Activated T-helper 2 cell treated with anti-CD3 and anti-CD28 coated beads, Interferon-gamma antibody, Interleukin-2, Interleukin-4, amounts not matched to agents 10 μg/mL and 5 μg/mL and 100 μg/mL, durations not matched to agents 14 hours and 24 hours and 36 hours (primary cell): ENCODE results near the gene RFC2. TPM values are rescaled to one million over a fixed set of nuclear protein-coding genes. Genes with fewer than 3 reads are reported as not detected.
"Not testable (repeated sequence)": the region's sequence is repeated elsewhere in the genome, so short reads cannot be mapped to it uniquely, and the experiment has no call there.

Experiments
- DNase-seq: peaks from one replicate; pipeline ENCODE4 v3.0.0; 2021; ENCODE audit warnings: low spot score
- H3K27ac Mint-ChIP-seq: one replicate; pipeline ENCODE4 v1.8.0; 2021; ENCODE audit warnings: mixed read lengths
- H3K27me3 Mint-ChIP-seq: one replicate; pipeline ENCODE4 v1.8.0; 2021; ENCODE audit warnings: low read depth, mixed read lengths
- H3K36me3 Mint-ChIP-seq: one replicate; pipeline ENCODE4 v1.8.0; 2021; ENCODE audit warnings: low read depth, mixed read lengths
- H3K4me1 Mint-ChIP-seq: one replicate; pipeline ENCODE4 v1.8.0; 2021; ENCODE audit warnings: low read depth, mixed read lengths
- H3K4me3 Mint-ChIP-seq: one replicate; pipeline ENCODE4 v1.8.0; 2021; ENCODE audit warnings: low read depth, mild to moderate bottlenecking, moderate library complexity, mixed read lengths
- H3K9me3 Mint-ChIP-seq: one replicate; pipeline ENCODE4 v1.8.0; 2021; ENCODE audit warnings: mixed read lengths
- intact Hi-C: fragments of 100-400 bp; cut with micrococcal nuclease; formaldehyde crosslinking; loops from one replicate; pipeline ENCODE4 v1.15.1; 2023
- total RNA-seq: library from RNA; stranded (reverse); gene quantifications from 2 replicates; pipeline ENCODE4 v1.2.3, GENCODE V29; 2022

The RFC2 gene
- total RNA-seq, 1 donor from 2014 or later, result 85.2 TPM

DNA sequence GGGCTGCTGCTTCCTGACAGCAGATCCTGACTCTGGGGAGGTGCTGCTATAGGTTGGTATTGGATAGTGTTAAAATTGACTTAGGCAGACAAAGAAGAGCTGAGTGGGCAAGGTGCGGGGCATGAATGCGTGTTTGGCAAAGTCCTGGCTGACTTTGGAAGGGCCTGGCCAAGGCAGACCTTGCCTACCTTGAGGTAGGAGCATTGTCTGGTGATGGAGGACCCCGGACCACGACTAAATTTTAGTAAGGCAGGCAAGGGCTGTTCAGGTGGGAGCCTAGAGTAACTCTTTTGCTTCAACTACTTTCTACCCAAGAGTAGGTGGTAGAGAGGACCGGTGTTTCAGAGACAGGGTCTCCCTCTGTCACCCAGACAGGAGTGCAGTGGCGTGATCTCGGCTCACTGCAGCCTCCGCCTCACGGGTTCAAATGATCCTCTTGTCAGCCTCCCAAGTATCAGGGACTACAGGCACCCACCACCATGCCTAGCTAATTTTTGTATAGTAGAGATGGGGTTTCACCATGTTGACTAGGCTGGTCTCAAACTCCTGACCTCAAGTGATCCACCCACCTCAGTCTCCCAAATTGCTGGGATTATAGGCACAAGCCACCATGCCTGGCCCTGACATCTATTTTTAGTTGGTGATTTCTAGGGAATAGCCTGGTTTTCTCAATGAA, 56.6 kb downstream of the RFC2 start:
- H3K4me1 Mint-ChIP-seq, result peaks cover 6% of the 10 kb centered on the region
- H3K4me3 Mint-ChIP-seq, result no peak overlapping the region
- peaks cover 53% of the 10 kb centered on the region for H3K36me3 Mint-ChIP-seq
- DNase-seq, result no peak
- no peak overlapping the region for H3K27ac Mint-ChIP-seq
- H3K27me3 Mint-ChIP-seq, result no peaks in the 10 kb centered on the region
- no peaks in the 10 kb centered on the region for H3K9me3 Mint-ChIP-seq
- intact Hi-C loops, result no loop called here

DNA sequence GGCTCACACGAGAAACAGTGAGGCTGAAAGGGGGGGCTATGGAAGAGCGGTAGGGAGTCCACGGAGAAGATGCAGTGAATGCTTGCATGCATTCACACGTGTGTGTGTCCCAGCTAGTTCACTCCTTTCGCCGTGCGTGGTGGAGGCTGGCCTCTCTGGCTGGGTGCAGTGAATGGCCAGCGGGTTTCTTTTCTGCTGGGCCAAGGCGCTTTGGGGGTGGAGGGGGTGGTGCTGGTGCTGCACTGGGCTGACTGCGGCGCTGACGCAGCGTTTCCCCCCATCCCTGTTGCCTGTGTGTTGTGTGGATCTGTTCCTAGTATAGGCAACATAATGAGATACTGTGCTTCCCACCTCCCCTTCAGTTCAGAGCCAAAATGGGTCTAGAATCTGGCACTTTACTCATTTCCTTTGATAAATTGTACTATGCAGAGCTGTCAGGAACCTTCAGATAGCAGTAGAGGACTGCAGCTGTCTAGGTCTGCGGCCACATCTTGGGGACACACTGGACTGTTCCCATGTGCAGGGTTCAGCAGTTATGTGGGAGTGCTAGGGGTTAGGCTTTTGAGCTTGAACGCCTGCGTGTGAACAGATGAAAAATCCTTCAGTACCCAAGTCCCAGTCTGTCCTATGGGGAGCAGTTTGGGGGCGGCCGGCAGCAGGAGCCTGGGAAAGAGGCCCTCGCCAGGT, 58.1 kb downstream of the RFC2 start:
- H3K36me3 Mint-ChIP-seq, result peaks cover 63% of the 10 kb centered on the region
- intact Hi-C loops, H3K27ac Mint-ChIP-seq, H3K4me3 Mint-ChIP-seq, H3K4me1 Mint-ChIP-seq, DNase-seq, H3K9me3 Mint-ChIP-seq, H3K27me3 Mint-ChIP-seq: not testable (repeated sequence)

DNA sequence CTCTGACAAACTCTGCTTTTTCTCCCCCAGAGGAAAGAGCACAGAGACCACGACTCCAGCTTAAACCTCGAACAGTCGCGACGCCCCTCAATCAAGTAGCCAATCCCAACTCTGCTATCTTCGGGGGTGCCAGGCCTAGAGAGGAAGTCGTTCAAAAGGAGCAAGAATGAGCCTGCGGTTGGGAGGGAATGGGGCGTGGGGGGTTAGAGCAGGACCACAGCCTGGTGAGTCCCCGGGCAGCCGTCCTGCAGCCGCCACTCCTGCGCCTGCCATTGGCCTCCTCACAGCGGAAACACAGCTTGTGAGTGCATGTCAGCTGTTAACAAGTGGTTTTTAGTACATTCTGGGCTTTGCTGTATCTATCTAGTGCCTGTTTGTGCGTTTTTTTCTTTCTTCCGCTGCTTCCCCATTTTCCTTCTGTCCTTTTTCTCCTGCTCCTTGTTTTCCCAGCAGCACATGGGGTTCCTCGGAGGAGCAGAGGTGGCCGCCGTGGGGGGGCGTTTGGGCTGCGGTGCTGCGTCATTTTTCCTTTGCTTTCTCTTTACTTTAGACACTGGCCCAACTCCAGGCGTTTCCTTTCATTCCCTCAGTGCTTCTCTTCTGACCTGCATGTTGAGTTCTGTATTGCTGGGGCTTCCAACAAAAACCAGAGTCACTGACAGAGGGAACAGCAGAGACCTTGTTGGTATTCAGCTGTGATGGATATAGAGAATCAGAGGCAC, 58.9 kb downstream of the RFC2 start:
- not testable (repeated sequence) for H3K27ac Mint-ChIP-seq, DNase-seq
- H3K36me3 Mint-ChIP-seq, result peaks cover 69% of the 10 kb centered on the region

DNA sequence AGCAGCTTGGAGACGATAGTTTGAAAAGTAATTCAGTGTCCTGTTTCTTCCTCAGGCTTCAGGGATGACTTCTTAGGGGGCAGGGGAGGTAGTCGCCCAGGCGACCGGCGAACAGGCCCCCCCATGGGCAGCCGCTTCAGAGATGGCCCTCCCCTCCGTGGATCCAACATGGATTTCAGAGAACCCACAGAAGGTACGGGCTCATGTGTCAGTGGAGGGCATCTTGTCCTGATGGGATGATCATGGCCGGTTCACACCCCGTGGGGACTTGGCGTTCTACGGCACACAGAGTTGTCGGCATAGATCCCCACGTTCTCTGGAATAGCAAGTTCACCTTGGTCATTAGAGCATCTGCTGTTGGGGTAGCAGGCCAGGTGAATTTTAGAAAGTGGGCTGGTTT, 59.5 kb downstream of the RFC2 start:
- no peak overlapping the region for H3K4me3 Mint-ChIP-seq
- intact Hi-C loops, result no loop called here
- H3K9me3 Mint-ChIP-seq, result no peaks in the 10 kb centered on the region

More for the DNA sequence above, 58.9 kb downstream of the RFC2 start:
- H3K4me3 Mint-ChIP-seq, H3K4me1 Mint-ChIP-seq, intact Hi-C loops, H3K27me3 Mint-ChIP-seq, H3K9me3 Mint-ChIP-seq: not testable (repeated sequence)

DNA sequence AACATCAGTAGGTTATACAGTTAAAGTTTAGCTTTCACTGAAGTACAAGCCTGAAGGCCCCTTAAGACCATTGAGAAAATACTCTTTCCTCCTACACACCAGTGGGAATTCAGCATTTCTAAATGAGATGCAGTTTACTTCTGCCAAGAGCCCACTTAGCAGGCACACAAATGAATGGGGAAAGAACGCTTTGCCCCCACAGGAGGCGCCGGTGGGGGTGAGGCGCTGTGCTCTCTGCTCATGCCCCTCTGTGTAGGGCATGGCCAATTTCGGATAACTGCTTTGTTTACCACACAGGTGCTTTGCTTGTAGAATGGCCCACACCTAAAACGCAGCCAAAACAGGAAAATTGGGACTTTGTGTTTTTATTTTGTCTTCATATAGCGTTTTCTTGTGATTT, 60.3 kb downstream of the RFC2 start:
- Mint-ChIP-seq H3K27ac (no peak overlapping the region), H3K27me3 (no peaks in the 10 kb centered on the region), H3K4me1 (peaks cover 6% of the 10 kb centered on the region), H3K36me3 (peaks cover 80% of the 10 kb centered on the region), H3K4me3 (no peak overlapping the region), H3K9me3 (no peaks in the 10 kb centered on the region)
- DNase-seq, result no peak
- intact Hi-C loops, result no loop called here

More for the DNA sequence above, 59.5 kb downstream of the RFC2 start:
- no peak for DNase-seq
- Mint-ChIP-seq H3K27me3 (no peaks in the 10 kb centered on the region), H3K36me3 (peaks cover 75% of the 10 kb centered on the region), H3K4me1 (peaks cover 6% of the 10 kb centered on the region), H3K27ac (no peak overlapping the region)

DNA sequence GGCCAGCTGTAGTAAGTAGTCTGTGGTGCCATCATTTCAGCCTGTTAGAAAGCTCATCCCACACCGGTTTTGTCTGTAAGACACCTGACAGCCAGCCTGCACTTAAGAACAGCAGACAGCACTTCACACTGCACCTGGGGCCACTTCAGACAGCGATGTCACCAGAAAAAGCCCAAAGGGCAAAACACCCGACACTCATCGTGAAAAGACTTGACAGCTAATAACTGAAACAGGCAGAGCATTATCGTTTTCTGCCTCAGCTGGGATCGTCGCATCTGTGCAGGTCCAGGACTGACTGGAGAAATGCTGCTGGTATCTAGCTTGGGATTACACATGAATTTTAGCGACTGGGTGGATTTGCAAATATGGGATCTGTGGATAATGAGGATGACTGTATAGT, 61.1 kb downstream of the RFC2 start:
- no peaks in the 10 kb centered on the region for H3K27me3 Mint-ChIP-seq
- no peak for DNase-seq
- no peak overlapping the region for H3K27ac Mint-ChIP-seq
- peaks cover 6% of the 10 kb centered on the region for H3K4me1 Mint-ChIP-seq
- intact Hi-C loops, result no loop called here
- peaks cover 87% of the 10 kb centered on the region for H3K36me3 Mint-ChIP-seq
- no peak overlapping the region for H3K4me3 Mint-ChIP-seq
- H3K9me3 Mint-ChIP-seq, result no peaks in the 10 kb centered on the region

DNA sequence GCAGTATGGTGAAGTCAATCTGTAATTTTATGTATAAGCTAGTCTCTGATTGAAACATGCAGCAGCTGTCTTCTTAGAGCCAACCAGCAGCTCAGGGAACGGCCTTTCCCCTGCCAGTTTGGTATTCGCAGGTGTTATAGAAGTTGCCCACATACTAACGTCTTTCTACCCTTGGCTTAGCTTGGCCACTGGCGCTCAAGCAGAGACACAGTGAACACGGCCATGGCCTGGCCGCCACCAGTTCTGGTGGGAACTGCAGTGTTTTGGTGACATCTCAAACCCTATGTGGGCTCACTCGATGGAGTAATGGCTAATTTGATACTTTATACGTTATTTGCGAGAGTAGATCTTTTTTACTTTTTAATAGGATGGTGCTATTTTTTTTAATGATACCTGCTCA, 63.0 kb downstream of the RFC2 start:
- Mint-ChIP-seq H3K9me3 (no peaks in the 10 kb centered on the region), H3K36me3 (peaks cover 91% of the 10 kb centered on the region), H3K4me3 (no peak overlapping the region), H3K27me3 (no peaks in the 10 kb centered on the region), H3K4me1 (peaks cover 10% of the 10 kb centered on the region), H3K27ac (no peak overlapping the region)
- no peak for DNase-seq
- intact Hi-C loops, result no loop called here

DNA sequence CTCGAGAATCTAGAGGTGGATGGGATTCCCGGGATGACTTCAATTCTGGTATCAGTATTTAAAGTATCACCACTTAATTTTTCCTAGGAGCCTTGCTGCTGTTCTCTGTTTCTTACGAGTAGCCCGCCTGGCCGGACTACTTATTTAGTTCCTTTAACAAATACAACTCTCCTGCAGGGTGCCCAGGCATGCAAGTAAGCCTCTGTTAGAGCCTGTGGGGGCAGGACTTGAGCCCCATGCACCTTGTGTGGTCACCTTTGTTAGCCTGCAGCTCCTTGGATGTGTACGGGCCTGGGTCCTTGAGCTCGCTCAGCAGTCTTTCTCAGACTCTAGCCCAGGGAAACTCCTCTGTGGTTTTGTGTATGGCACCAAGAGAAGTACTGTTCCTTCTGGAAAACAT, 63.9 kb downstream of the RFC2 start:
- peaks cover 88% of the 10 kb centered on the region for H3K36me3 Mint-ChIP-seq
- no peak overlapping the region for H3K4me3 Mint-ChIP-seq
- no peaks in the 10 kb centered on the region for H3K27me3 Mint-ChIP-seq
- H3K9me3 Mint-ChIP-seq, result no peaks in the 10 kb centered on the region
- H3K27ac Mint-ChIP-seq, result no peak overlapping the region
- DNase-seq, result no peak
- intact Hi-C loops, result no loop called here
- peaks cover 15% of the 10 kb centered on the region for H3K4me1 Mint-ChIP-seq

DNA sequence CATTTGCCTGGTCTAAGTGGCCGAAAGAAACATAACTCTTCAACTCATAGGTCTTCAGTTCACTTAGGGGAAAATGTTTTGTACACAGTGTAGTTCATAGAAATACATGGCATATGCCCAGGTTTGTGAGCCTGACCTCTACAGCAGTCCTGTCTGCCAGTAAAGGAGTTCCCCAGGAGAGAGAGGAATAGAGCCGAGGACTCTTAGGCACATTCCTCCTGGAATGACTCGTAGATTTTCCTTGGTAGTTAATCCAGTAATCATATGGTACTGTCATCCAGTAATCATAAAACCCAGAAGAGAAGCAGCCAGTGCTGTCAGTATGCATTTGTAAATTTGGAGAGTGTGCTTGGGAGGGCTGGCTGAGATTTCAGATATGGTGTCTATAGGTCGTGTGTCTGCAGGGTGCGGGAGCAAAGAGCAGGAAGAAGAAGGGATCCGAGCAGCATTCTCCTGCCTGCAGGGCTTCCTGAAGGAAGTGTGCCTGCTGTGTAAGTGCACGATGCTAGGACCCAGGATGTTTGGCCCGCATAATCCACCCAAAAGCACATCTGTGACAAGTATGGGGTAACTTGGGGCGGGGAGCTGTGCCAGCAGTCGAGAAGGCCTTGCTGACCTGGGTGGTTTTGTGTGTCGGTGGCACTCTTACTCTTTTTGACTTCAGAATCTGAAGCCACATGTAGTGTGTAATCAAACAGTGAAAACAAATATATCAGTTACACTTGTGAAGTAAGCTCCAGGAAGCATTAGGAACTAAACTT, 66.1 kb downstream of the RFC2 start:
- intact Hi-C loops, result loop anchor here (2.0 kb wide), 1 partner anchor 13 kb away; the partner anchor contains the start of gene EIF4H
- H3K4me3 Mint-ChIP-seq, result no peak overlapping the region
- H3K27ac Mint-ChIP-seq, result no peak overlapping the region
- H3K36me3 Mint-ChIP-seq, result peaks cover 79% of the 10 kb centered on the region
- H3K4me1 Mint-ChIP-seq, result peaks cover 26% of the 10 kb centered on the region
- DNase-seq, result no peak
- H3K9me3 Mint-ChIP-seq, result no peaks in the 10 kb centered on the region
- no peaks in the 10 kb centered on the region for H3K27me3 Mint-ChIP-seq

DNA sequence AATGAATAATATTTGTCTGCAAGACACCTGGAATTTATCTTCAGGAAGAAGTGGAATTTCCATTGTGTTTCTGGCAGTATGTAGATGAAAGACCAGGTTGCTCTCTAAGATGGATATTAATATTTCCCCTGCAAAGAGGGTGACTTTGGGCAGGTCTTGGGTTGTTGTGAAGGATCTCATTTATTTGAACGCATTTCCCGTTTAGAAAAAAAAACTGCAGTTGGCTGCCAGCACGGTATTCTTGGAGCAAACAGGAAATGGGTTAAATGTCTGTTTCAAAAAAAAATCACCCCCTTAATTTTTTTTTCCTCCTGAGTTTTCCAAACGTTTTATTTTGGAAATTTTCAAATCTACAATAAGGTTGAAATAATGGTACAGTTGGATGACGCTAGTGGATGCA, 68.6 kb downstream of the RFC2 start:
- H3K36me3 Mint-ChIP-seq, result peaks cover 80% of the 10 kb centered on the region

DNA sequence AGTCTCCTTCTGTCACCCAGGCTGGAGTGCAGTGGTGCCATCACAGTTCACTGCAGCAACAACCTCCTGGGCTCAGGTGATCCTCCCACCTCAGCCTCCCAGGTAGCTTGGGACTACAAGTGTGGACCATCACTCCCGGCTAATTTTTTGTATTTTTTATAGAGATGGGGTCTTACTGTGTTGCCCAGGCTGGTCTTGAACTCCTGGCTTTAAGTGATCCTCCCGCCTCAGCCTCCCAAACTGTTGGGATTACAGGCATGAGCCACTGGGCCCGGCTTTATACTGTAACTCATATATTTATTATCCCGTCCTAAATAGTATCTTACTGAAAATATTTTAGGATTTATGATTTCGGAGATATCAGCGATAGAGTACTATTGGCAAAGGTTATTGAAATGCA, 69.2 kb downstream of the RFC2 start:
- Mint-ChIP-seq H3K36me3 (peaks cover 74% of the 10 kb centered on the region), H3K9me3 (no peaks in the 10 kb centered on the region), H3K27ac (no peak overlapping the region), H3K4me3 (no peak overlapping the region), H3K27me3 (no peaks in the 10 kb centered on the region), H3K4me1 (peaks cover 35% of the 10 kb centered on the region)
- no peak for DNase-seq
- intact Hi-C loops, result no loop called here

More for the DNA sequence above, 68.6 kb downstream of the RFC2 start:
- H3K4me3 Mint-ChIP-seq, result no peak overlapping the region
- no peak overlapping the region for H3K27ac Mint-ChIP-seq
- H3K9me3 Mint-ChIP-seq, result no peaks in the 10 kb centered on the region
- peaks cover 35% of the 10 kb centered on the region for H3K4me1 Mint-ChIP-seq
- H3K27me3 Mint-ChIP-seq, result no peaks in the 10 kb centered on the region
- intact Hi-C loops, result no loop called here
- no peak for DNase-seq

DNA sequence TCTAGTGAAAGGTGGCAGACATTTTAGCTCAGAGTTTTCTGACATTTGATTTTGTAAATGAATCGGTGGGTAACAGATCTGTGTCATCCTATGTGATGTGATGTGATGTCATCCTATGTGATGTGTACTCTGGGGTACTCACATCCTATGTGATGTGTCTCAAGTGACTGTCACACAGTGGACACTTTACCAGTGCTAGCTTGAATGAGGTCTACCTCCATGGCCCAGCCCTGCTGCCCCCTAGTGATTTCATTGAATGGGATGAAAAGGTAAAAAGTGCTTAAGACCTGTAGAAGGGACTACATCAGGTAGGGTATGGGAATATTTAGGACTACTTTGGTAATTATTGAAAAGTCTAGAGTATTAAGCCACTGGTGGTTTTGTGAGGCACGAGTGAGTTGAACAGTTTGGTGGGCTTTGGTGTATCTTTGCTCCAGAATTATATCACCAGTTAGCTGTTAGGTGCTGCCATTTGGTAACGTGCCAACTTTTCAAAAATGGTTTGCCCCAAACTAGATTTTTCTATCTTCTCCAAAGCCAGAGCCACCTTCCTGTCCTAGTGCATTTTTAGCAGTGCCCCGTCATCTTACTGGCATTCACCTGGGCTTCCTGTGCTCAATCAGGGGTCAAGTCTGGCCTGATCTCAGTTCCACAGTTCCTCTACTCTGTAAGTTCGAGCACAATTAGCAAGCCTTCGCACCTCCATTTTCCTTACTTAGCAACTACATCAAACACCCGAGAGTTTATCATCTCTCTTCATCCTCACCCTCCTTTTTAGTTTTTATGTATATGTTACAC, 70.3 kb downstream of the RFC2 start:
- Mint-ChIP-seq H3K27me3 (no peaks in the 10 kb centered on the region), H3K9me3 (no peaks in the 10 kb centered on the region), H3K36me3 (peaks cover 65% of the 10 kb centered on the region), H3K4me3 (no peak overlapping the region), H3K4me1 (peaks cover 39% of the 10 kb centered on the region), H3K27ac (peak overlapping the region; percentile 69)
- no peak for DNase-seq
- intact Hi-C loops, result no loop called here
